Testis (tissue), 2 donors: ENCODE data around the gene TMEM182.

Source experiments
- CTCF ChIP-seq, 3 experiments: fragments of 450-650 bp in 2 of 3; fragments of 200-600 bp in 1 of 3; sonication (generic) in 1 of 3; IDR thresholded peaks; one replicate each; pipeline ENCODE4 v1.5.1; 2016 to 2019; ENCODE audit warnings: antibody characterized with exemption in 3 of 3, mild to moderate bottlenecking in 2 of 3, moderate library complexity in 1 of 3
- POLR2A ChIP-seq: fragments of 450-650 bp; IDR thresholded peaks from one replicate; pipeline ENCODE4 v1.6.1; 2017; ENCODE audit warnings: antibody characterized with exemption, mild to moderate bottlenecking, moderate library complexity

DNA sequence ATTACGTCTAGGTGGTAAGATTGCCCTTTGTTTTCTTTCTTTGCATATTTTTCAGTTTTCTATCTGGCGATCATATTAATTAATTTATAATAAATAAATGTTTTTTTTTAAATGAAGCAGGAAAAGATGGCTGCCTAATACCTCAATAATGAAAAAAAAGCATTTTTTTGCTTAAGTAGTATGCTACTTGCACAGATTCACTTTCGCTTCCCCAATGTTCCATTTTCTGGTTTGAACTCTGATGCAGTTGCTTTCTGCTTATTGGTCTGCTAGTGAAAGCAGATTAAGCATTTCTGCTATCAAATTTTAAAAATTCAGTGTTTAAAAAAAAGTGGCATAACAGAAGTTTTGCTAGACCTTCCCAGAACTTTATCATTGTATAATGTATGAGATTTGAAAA lies 11.9 kb upstream of the TMEM182 start:
- TF ChIP-seq CTCF (IDR thresholded peaks at IDR 0.05) (no peak), POLR2A (no peak)
